COLO668 (cell line): ENCODE measurements around the gene ALMS1.
"Not testable (repeated sequence)": the region's sequence is repeated elsewhere in the genome, so short reads cannot be mapped to it uniquely, and the experiment has no call there.

Experiments
- DNase-seq: peaks from one replicate; lab custom pipeline; 2025; ENCODE audit not compliant: unreplicated experiment; lab: John Stamatoyannopoulos, UW

The ALMS1 gene

DNA sequence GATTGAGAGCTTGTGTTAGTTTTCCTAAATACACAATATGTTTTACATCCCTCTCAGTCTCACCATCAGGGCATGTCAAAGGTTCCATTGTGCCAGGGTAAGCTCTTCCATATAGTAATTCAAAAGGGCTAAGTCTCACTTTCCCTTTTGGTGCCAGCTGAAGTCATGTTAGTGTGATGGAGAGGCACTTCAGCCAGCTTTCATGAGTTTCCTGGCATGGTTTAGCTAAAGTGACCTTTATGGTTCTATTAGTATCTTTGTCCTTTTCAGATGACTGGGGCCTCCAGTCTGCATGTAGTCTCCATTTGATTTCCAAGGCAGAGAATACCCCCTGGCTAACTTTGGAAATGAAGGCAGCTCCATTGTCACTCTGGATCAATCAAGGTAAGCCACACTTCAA, 229.4 kb downstream of the ALMS1 start:
- DNase-seq: no peak

GRCh38 chr2:73619925-73620324, 234.3 kb downstream of the ALMS1 start:
- DNase-seq: not testable (repeated sequence)

GRCh38 chr2:73624036-73624435, 238.4 kb downstream of the ALMS1 start:
- not testable (repeated sequence) for DNase-seq

GRCh38 chr2:73624625-73625024, 239.0 kb downstream of the ALMS1 start:
- not testable (repeated sequence) for DNase-seq

DNA sequence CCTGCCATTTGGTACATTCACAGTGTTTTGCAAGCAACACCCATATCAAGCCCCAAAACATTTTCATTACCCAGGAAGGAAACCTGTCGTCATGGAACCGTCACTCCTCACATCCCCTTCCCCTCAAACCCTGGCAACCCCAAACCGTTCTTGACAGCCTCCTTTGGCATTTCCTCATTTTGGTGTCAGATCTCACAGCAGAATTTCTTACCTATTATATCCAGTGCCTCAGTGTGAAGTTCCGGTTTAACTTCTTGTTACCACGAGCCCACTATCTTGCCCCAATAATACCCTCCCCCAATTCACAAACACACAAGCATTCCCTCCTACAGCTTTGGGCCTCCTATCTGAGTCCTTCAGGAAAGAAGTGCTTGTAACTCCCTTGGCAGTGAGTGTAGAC, 240.6 kb downstream of the ALMS1 start:
- not testable (repeated sequence) for DNase-seq

- not testable (repeated sequence) for DNase-seq
These were observed 242.9 kb downstream of the ALMS1 start for GRCh38 chr2:73628493-73628892.

GRCh38 chr2:73630662-73631266, 245.1 kb downstream of the ALMS1 start:
- DNase-seq: peak; percentile 4

- DNase-seq: not testable (repeated sequence)
These were observed 251.3 kb downstream of the ALMS1 start for GRCh38 chr2:73636977-73637376.

GRCh38 chr2:73638429-73638828, 252.8 kb downstream of the ALMS1 start:
- DNase-seq: no peak

DNA sequence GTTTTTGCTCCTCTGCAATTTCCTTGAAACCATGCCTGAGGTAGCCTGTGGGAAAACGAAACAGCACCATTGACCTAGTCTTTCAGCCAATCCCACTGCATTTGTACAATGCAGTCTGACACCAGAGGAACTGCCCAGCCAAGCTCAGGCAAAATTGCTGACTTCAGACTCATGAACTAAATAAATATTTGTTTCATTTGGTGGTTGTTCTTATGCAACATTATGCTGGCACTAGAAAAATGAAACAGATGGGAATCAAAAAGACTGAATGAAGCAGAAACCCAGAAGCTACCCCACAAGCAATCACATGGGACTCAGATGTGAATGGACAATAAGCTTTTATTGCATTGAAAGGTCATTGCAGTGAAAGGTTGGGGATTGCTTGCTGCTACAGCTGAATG, 254.9 kb downstream of the ALMS1 start:
- DNase-seq: no peak

DNA sequence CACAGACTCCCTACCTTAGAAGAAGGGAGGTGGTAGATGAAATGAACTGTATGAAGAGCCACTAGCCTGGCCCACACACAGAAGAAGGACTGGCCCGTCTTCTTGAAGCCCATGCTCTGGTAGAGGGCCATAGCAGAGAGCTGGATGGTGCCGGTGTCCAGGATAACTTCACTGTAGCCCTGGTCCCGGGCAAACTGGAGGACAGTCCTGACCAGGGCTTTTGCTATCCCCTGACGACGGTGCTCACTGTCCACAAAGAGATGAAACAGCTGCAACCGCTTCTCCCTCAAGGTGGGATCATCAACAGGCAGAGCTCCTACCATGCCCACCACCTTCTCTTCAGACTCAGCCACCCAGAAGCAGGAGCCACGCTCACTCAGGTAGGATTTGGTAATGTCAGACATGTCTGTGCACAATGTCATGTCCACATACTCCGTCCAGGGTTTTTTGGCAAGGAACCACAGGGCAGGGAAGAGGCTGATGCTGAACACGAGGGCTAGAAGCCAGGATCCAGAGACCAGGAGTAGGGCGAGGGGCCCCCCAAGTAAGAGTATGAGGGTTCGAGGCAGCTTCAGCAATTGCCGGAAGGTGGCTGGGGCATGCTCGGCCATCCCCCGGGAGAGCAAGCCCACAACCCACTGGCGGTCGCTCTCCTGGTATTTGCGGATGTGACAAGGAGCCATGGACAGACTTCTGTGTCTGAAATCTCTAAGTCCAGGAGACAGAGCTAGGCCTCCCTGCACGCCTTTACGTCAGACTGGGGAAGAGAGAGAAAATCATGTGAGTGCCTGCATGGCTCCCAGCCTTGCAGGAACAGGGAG, 255.5 kb downstream of the ALMS1 start:
- DNase-seq: no peak

DNA sequence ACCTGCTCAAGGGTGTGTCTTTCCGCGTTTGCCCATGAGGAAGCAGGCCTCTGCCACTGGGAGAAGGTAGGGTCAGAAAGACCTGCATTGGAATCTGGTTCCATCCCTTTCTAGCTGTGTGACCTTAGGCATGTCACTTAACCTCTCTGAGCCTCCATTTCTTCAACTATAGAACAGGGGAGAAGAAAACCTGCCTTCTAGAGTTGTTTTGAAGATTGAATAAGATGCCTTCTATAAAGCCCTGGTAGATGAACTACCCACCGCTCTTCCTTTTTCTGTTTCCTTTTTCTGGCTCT, 256.1 kb downstream of the ALMS1 start:
- DNase-seq: no peak

DNA sequence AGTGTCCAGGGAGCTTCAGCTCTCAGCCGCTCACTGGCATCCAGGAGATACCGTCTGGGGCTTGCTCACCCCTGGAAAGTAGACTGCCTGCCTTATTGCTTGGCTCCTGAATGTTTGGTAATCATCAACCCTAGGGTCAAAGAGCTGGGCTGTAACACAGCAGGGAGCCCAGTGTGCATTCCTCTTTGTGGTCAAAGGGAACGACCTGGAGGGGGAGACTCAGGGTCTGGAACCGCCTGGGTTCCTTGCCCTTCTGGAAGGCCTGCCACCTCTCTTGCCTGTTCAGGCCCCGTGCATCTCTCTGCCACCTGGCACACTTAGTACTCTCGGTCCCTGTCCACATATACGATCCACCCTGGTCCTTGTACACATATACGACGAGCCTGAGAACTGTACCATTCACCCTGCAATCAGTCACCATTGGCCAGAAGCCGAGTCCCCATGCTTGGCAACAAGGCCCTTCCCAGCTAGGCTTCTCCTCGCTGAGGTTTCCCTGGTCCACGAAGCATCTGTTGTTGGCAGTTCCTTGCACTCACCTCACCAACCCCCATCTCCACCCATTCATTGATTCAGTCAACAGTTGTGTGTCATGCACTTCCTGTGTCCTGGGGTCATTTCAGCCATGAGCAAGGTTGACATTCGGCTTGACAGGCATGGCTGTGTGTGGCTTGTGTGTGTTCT, 256.8 kb downstream of the ALMS1 start, which contains the start of gene NAT8:
Gene NAT8 (minus strand): TSS at position 85 of the 681 bp plus-strand sequence. CDS start 794 bp downstream, outside the sequence.
- DNase-seq: no peak

DNA sequence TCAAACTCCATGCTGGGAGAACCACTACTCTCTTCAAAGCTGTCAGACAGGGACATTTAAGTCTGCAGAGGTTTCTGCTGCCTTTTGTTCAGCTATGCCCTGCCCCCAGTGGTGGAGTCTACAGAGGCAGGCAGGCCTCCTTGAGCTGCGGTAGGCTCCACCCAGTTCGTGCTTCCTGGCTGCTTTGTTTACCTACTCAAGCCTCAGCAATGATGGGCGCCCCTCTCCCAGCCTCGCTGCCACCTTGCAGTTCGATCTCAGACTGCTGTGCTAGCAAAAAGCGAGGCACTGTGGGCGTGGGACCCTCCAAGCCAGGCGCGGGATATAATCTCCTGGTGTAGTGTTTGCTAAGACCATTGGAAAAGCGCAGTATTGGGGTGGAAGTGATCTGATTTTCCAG, 262.1 kb downstream of the ALMS1 start:
- DNase-seq: not testable (repeated sequence)

- no peak for DNase-seq
These were observed 266.1 kb downstream of the ALMS1 start for GRCh38 chr2:73651591-73652230.

DNA sequence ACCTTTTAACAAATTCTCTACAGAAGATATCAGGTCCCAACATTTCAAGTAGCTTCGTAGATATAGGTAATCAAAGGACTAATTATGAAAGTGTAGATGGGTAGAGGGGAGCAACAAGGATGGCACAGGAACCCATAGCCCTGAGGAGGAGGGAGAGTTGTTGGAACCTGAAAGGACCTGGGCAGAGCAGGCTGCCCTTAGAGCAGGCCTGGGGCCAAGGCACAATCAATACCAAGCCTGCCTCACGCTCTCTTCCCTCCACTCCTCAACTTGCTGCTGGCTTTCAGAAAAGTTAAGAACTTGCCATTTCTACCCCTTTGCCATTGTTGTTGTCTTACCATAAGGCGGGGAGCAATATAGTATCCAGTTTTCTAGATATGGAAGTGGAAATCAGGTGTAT, 266.7 kb downstream of the ALMS1 start:
- DNase-seq: no peak

GRCh38 chr2:73654175-73654574, 268.5 kb downstream of the ALMS1 start:
- no peak for DNase-seq
